Medulla oblongata (tissue), 1 donor: ENCODE data around the gene ZNF512.
A peak's percentile ranks its signal among the peaks of the same experiment; 100 is the strongest.
"Not testable (repeated sequence)": the region's sequence is repeated elsewhere in the genome, so short reads cannot be mapped to it uniquely, and the experiment has no call there.

Experiments used
- DNase-seq: peaks from one replicate; pipeline ENCODE4 v3.0.0-alpha.2; 2015; ENCODE audit errors: extremely low spot score

ZNF512 gene

GRCh38 chr2:27582129-27582694 is 630 bp upstream of the ZNF512 start:
- no peak for DNase-seq

- DNase-seq = peak; percentile 3
Observed at GRCh38 chr2:27583390-27583915, 611 bp downstream of the ZNF512 start.

- no peak for DNase-seq
Observed at GRCh38 chr2:27584597-27584996, 1.8 kb downstream of the ZNF512 start.

- DNase-seq = no peak
Observed at GRCh38 chr2:27587025-27587424, 4.2 kb downstream of the ZNF512 start.

GRCh38 chr2:27588308-27588707 is 5.5 kb downstream of the ZNF512 start:
- no peak for DNase-seq

GRCh38 chr2:27591745-27592144 is 8.9 kb downstream of the ZNF512 start:
- no peak for DNase-seq

- DNase-seq = no peak
Observed at GRCh38 chr2:27593240-27593639, 10.4 kb downstream of the ZNF512 start.

- not testable (repeated sequence) for DNase-seq
Observed at GRCh38 chr2:27594020-27594703, 11.3 kb downstream of the ZNF512 start.

GRCh38 chr2:27595412-27595811 is 12.6 kb downstream of the ZNF512 start:
- not testable (repeated sequence) for DNase-seq

GRCh38 chr2:27596627-27597026 is 13.8 kb downstream of the ZNF512 start:
- DNase-seq = no peak

- no peak for DNase-seq
Observed at GRCh38 chr2:27606611-27607010, 23.8 kb downstream of the ZNF512 start.

- no peak for DNase-seq
Observed at GRCh38 chr2:27613985-27614384, 31.1 kb downstream of the ZNF512 start.

GRCh38 chr2:27615316-27615715 is 32.5 kb downstream of the ZNF512 start:
- no peak for DNase-seq

GRCh38 chr2:27621524-27621923 is 38.7 kb downstream of the ZNF512 start:
- no peak for DNase-seq

- DNase-seq = no peak
Observed at GRCh38 chr2:27622921-27623384, 40.1 kb downstream of the ZNF512 start.

GRCh38 chr2:27624943-27625342 is 42.1 kb downstream of the ZNF512 start:
- DNase-seq = no peak

- DNase-seq = not testable (repeated sequence)
Observed at GRCh38 chr2:27626323-27626722, 43.5 kb downstream of the ZNF512 start.

- DNase-seq = peak; percentile 26
Observed at GRCh38 chr2:27626921-27627320, 44.1 kb downstream of the ZNF512 start.

- peak; percentile 28 for DNase-seq
Observed at GRCh38 chr2:27627963-27628766, 45.3 kb downstream of the ZNF512 start.

GRCh38 chr2:27628767-27629709 is 46.2 kb downstream of the ZNF512 start, which contains the start of the genes CCDC121 and GPN1:
Gene CCDC121 (minus strand): TSS chr2:27629012. CDS start chr2:27627799, 1,213 bp downstream.
Gene GPN1 (plus strand): TSS chr2:27629050. CDS start chr2:27629059, 9 bp downstream.
- peak; percentile 94 for DNase-seq

- not testable (repeated sequence) for DNase-seq
Observed at GRCh38 chr2:27630257-27630656, 47.4 kb downstream of the ZNF512 start.
